Upper lobe of left lung (tissue), 4 donors: Measurements from ENCODE around the gene TUBA1C.

Experiments
- CTCF ChIP-seq, 6 experiments: fragments of 450-650 bp in 4 of 6; fragments of 200-600 bp in 2 of 6; sonication (generic) in 2 of 6; IDR thresholded peaks; one replicate each; pipeline ENCODE4 v1.5.1; 2016 to 2019; ENCODE audit warnings: antibody characterized with exemption in 6 of 6
- POLR2A ChIP-seq, 4 donors: fragments of 450-650 bp; IDR thresholded peaks; one replicate each; pipeline ENCODE4 v1.5.1; 2016 to 2017; ENCODE audit warnings: antibody characterized with exemption in 4 of 4, mild to moderate bottlenecking in 2 of 4

- TF ChIP-seq CTCF (IDR thresholded peaks at IDR 0.05) (no peak), POLR2A (IDR thresholded peaks at IDR 0.05) (no peak)
These were observed 57.5 kb downstream of the TUBA1C start for GRCh38 chr12:49322367-49322707.
